GM12875 (cell line): ENCODE measurements around the gene NGB.

Experiments
- H3K4me3 ChIP-seq: one replicate; pipeline ENCODE4 v1.5.1; 2011; ENCODE audit warnings: low read depth, low read length, control low read depth
- TF ChIP-seq, protein P1 (sequence below): IDR thresholded peaks from 2 replicates; pipeline ENCODE4 v1.5.1; 2011; ENCODE audit warnings: low read depth, mild to moderate bottlenecking, control low read depth, inconsistent platforms, low read length, moderate library complexity, borderline replicate concordance; ENCODE audit not compliant: insufficient read depth

The NGB gene

DNA sequence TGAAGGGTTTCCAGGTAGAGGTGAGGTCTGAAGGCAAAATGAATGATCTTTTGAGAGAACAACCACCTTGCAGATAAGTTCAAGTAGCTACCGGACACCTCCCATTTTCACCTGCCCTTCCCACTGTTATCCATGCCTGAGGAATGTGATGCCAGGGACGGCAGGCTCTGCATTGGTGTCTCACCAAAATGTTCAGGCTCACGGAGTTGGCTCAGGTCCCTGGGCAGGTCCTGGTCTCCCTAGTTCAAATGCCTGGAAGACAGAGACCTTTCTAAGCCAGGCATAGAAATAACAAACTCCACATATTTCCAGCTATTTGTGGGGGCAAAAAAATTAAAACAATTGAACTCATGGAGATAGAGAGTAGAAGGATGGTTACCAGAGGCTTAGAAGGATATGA, 53.5 kb downstream of the NGB start:
- TF ChIP-seq, protein P1, sequence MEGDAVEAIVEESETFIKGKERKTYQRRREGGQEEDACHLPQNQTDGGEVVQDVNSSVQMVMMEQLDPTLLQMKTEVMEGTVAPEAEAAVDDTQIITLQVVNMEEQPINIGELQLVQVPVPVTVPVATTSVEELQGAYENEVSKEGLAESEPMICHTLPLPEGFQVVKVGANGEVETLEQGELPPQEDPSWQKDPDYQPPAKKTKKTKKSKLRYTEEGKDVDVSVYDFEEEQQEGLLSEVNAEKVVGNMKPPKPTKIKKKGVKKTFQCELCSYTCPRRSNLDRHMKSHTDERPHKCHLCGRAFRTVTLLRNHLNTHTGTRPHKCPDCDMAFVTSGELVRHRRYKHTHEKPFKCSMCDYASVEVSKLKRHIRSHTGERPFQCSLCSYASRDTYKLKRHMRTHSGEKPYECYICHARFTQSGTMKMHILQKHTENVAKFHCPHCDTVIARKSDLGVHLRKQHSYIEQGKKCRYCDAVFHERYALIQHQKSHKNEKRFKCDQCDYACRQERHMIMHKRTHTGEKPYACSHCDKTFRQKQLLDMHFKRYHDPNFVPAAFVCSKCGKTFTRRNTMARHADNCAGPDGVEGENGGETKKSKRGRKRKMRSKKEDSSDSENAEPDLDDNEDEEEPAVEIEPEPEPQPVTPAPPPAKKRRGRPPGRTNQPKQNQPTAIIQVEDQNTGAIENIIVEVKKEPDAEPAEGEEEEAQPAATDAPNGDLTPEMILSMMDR: no peak
- H3K4me3 ChIP-seq: no peak overlapping the region
